ENCODE results near the gene TRMU. TPM values are rescaled to one million over a fixed set of nuclear protein-coding genes. Genes with fewer than 3 reads are reported as not detected.
"Not testable (repeated sequence)": the region's sequence is repeated elsewhere in the genome, so short reads cannot be mapped to it uniquely, and the experiment has no call there.

Gene TRMU
- total and polyA plus RNA-seq, 2 experiments from 2014 or later, result 48.3 to 70.4 TPM

DNA sequence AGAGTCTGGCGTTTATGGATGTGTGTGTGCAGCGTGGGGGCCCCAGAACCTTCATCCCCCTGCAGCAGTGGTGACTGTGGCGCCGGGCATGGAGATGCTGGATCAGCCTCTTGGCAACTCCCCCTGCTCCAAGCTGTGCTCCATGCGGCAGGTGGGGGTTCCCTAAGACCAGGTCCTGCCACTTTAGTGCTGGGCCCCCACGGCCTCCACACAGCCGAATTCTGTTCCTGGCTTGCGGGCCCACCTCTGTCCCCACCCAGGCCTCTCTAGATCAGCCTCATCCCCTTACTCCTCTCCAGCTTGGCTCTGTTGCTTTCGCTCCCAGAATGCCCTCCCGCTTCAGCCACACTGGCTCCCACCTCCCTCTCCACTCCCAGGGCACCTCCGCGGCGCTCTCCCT lies 59.6 kb downstream of the TRMU start (continued):
- TF ChIP-seq, protein P1, sequence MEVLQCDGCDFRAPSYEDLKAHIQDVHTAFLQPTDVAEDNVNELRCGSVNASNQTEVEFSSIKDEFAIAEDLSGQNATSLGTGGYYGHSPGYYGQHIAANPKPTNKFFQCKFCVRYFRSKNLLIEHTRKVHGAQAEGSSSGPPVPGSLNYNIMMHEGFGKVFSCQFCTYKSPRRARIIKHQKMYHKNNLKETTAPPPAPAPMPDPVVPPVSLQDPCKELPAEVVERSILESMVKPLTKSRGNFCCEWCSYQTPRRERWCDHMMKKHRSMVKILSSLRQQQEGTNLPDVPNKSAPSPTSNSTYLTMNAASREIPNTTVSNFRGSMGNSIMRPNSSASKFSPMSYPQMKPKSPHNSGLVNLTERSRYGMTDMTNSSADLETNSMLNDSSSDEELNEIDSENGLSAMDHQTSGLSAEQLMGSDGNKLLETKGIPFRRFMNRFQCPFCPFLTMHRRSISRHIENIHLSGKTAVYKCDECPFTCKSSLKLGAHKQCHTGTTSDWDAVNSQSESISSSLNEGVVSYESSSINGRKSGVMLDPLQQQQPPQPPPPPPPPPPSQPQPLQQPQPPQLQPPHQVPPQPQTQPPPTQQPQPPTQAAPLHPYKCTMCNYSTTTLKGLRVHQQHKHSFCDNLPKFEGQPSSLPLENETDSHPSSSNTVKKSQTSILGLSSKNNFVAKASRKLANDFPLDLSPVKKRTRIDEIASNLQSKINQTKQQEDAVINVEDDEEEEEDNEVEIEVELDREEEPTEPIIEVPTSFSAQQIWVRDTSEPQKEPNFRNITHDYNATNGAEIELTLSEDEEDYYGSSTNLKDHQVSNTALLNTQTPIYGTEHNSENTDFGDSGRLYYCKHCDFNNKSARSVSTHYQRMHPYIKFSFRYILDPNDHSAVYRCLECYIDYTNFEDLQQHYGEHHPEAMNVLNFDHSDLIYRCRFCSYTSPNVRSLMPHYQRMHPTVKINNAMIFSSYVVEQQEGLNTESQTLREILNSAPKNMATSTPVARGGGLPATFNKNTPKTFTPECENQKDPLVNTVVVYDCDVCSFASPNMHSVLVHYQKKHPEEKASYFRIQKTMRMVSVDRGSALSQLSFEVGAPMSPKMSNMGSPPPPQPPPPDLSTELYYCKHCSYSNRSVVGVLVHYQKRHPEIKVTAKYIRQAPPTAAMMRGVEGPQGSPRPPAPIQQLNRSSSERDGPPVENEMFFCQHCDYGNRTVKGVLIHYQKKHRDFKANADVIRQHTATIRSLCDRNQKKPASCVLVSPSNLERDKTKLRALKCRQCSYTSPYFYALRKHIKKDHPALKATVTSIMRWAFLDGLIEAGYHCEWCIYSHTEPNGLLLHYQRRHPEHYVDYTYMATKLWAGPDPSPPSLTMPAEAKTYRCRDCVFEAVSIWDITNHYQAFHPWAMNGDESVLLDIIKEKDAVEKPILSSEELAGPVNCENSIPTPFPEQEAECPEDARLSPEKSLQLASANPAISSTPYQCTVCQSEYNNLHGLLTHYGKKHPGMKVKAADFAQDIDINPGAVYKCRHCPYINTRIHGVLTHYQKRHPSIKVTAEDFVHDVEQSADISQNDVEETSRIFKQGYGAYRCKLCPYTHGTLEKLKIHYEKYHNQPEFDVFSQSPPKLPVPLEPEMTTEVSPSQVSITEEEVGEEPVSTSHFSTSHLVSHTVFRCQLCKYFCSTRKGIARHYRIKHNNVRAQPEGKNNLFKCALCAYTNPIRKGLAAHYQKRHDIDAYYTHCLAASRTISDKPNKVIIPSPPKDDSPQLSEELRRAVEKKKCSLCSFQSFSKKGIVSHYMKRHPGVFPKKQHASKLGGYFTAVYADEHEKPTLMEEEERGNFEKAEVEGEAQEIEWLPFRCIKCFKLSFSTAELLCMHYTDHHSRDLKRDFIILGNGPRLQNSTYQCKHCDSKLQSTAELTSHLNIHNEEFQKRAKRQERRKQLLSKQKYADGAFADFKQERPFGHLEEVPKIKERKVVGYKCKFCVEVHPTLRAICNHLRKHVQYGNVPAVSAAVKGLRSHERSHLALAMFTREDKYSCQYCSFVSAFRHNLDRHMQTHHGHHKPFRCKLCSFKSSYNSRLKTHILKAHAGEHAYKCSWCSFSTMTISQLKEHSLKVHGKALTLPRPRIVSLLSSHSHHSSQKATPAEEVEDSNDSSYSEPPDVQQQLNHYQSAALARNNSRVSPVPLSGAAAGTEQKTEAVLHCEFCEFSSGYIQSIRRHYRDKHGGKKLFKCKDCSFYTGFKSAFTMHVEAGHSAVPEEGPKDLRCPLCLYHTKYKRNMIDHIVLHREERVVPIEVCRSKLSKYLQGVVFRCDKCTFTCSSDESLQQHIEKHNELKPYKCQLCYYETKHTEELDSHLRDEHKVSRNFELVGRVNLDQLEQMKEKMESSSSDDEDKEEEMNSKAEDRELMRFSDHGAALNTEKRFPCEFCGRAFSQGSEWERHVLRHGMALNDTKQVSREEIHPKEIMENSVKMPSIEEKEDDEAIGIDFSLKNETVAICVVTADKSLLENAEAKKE (CRISPR knock-in tag; IDR thresholded peaks at IDR 0.05), result no peak
- no peak for TF ChIP-seq CTCF (conservative IDR thresholded peaks at IDR 0.05; ENCODE audit: low read depth in 2 of 2)
- TF ChIP-seq JUNB (IDR thresholded peaks at IDR 0.05; ENCODE audit: unreplicated experiment), result no peak
- no peak for TF ChIP-seq EZH2phosphoT487 (IDR thresholded peaks at IDR 0.05; ENCODE audit: unreplicated experiment)
- TF ChIP-seq POLR2AphosphoS5 (IDR thresholded peaks at IDR 0.05; ENCODE audit: low read depth), result no peak

GRCh38 chr22:46397049-46397448 lies 61.5 kb downstream of the TRMU start:
- ATAC-seq; DNase-seq (ENCODE audit: low spot score); H3K79me2 ChIP-seq (replicated peaks; ENCODE audit: insufficient read depth); H3K27ac Mint-ChIP-seq; H2AFZ ChIP-seq; H3K4me1 Mint-ChIP-seq; H3K9me3 Mint-ChIP-seq; H3F3A ChIP-seq (replicated peaks; ENCODE audit: low read depth); H3K4me3 ChIP-seq; H3K27me3 ChIP-seq (ENCODE audit: insufficient read depth); H3K36me3 Mint-ChIP-seq (ENCODE audit: low read depth); H3K4me2 ChIP-seq; H3K36me3 ChIP-seq (ENCODE audit: insufficient read depth); H3K4me3 Mint-ChIP-seq; H3K27me3 Mint-ChIP-seq (ENCODE audit: insufficient read depth, low read depth, poor library complexity); H4K20me1 ChIP-seq (replicated peaks; ENCODE audit: insufficient read depth); H3K4me1 ChIP-seq (ENCODE audit: insufficient read depth); H3K27ac ChIP-seq (ENCODE audit: low read depth); H3K9me2 ChIP-seq (ENCODE audit: insufficient read depth): not testable (repeated sequence)

All from GM23338 (cell line).